ENCODE results near the gene ASNSD1. TPM values are rescaled to one million over a fixed set of nuclear protein-coding genes. Genes with fewer than 3 reads are reported as not detected.
"Not testable (repeated sequence)": the region's sequence is repeated elsewhere in the genome, so short reads cannot be mapped to it uniquely, and the experiment has no call there.

The ASNSD1 gene
- total RNA-seq, 4 donors from 2014 or later, result 42.6 to 66.6 (median 53.4) TPM

DNA sequence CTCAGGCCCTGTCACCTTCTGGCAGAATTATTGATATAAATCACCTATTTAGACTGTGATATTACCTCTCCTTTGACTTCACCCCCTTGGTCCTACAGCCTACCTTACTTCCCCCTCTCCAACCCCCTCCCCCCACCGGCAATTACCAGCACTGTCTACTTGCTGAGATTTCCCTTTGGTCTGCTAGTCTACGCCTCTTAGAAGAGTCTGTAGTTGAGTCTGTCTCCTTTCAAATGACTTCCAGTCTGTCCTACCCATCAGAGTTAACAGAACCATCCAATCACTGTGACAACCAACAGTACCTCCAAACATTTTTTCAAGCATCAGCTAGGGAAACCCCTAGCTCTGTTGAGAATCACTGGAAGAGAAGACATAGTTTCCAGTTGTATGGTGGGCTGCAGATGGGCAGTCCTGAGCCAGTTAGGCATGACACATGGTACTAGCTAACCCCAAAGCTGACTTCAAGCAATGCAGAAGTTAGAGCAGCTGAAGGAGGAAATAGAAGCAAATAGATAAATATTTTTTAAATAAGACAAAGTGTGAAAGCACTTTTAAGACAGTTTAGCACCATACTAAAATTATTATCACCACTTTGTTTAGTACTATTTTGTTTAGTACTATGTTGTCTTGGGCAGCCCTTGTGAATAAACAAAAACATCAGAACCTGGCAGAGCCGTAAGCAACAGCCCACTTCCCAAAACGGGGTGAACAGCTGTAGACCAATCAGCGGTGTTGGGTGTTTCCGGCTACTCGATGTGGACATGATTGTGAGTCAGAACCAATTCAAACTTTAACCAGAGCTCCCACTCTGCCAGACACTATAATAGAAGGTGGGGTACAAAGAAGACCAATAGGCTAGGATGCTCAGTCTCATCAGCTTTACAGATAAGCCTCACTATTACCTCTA is 2.7 kb upstream of the ASNSD1 start:
- H3K27me3 ChIP-seq, result no peaks in the 10 kb centered on the region
- H3K27ac ChIP-seq, result peak overlapping the region in 1 of 4 donors; percentile 21
- no peak overlapping the region for H3K4me3 ChIP-seq
- no peaks in the 10 kb centered on the region for H3K36me3 ChIP-seq
- H3K9me3 ChIP-seq, result no peaks in the 10 kb centered on the region
- H3K4me1 ChIP-seq, result peaks cover 0 to 20% (median 11%) of the 10 kb centered on the region in 4 donors
- no peak for DNase-seq (ENCODE audit: low spot score in 2 of 2)
- 66 to 73% methylated on average over 7 of the region's 7 CpGs for WGBS, 2 donors
- TF ChIP-seq EP300 (IDR thresholded peaks at IDR 0.05) (no peak), POLR2A (IDR thresholded peaks at IDR 0.05) (no peak)
- TF ChIP-seq, protein P1, sequence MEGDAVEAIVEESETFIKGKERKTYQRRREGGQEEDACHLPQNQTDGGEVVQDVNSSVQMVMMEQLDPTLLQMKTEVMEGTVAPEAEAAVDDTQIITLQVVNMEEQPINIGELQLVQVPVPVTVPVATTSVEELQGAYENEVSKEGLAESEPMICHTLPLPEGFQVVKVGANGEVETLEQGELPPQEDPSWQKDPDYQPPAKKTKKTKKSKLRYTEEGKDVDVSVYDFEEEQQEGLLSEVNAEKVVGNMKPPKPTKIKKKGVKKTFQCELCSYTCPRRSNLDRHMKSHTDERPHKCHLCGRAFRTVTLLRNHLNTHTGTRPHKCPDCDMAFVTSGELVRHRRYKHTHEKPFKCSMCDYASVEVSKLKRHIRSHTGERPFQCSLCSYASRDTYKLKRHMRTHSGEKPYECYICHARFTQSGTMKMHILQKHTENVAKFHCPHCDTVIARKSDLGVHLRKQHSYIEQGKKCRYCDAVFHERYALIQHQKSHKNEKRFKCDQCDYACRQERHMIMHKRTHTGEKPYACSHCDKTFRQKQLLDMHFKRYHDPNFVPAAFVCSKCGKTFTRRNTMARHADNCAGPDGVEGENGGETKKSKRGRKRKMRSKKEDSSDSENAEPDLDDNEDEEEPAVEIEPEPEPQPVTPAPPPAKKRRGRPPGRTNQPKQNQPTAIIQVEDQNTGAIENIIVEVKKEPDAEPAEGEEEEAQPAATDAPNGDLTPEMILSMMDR (IDR thresholded peaks at IDR 0.05), result no peak

DNA sequence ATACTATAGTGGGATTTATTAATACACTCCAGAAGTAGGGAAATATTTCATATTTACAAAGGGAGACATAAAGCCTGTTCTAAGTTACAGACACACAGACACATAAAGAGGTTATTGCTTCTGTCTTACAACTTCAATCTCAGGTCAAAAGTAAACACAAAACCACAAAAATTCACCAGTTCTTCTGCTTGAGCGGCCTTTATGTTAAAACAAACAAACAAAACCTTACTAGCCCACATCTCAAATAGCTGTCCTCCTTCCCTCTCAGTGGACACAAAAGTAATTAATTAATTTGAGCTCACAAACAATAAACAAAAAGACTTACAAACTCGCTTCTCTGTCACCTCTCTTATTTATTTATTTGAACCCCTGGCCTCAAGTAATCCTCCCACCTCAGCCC is 1.5 kb upstream of the ASNSD1 start:
- H3K27me3 ChIP-seq, result no peaks in the 10 kb centered on the region
- no peak overlapping the region for H3K4me3 ChIP-seq
- TF ChIP-seq, protein P1 (IDR thresholded peaks at IDR 0.05), result no peak
- no peak for TF ChIP-seq POLR2A (IDR thresholded peaks at IDR 0.05)
- no peak for TF ChIP-seq EP300 (IDR thresholded peaks at IDR 0.05)
- peaks cover 0 to 5% (median 0%) of the 10 kb centered on the region in 3 donors for H3K36me3 ChIP-seq
- DNase-seq (ENCODE audit: low spot score in 2 of 2), result no peak
- 59 to 61% methylated on average over 2 of the region's 2 CpGs for WGBS, 2 donors
- H3K4me1 ChIP-seq, result peaks cover 0 to 32% (median 14%) of the 10 kb centered on the region in 4 donors
- no peak overlapping the region for H3K27ac ChIP-seq
- no peaks in the 10 kb centered on the region for H3K9me3 ChIP-seq

DNA sequence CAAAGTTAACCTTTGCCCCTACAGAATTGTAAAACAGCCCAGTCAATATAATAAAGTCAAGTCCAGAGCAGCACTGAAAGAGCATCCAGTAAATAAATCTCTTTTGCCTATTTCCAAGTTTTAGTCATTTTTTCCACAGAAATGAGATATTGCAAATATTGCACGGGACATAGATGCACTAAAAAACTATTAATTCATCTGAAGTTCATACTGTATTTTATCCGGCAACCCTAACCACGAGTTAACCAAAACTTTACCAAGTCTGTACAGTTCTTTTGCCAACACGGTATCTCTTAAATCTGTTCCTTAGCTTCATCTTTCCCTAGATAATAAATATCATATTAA is 484 bp upstream of the ASNSD1 start:
- 10 to 13% methylated on average over 4 of the region's 4 CpGs for WGBS, 2 donors
- no peak for DNase-seq (ENCODE audit: low spot score in 2 of 2)
- Histone ChIP-seq H3K27me3 (no peaks in the 10 kb centered on the region), H3K27ac (peak overlapping the region in 2 of 4 donors; percentile 26 to 61), H3K4me1 (peaks cover 0 to 40% (median 15%) of the 10 kb centered on the region in 4 donors), H3K4me3 (peak overlapping the region in 1 of 4 donors; percentile 83), H3K36me3 (peaks cover 0 to 7% (median 0%) of the 10 kb centered on the region in 3 donors), H3K9me3 (no peaks in the 10 kb centered on the region)
- TF ChIP-seq, protein P1 (IDR thresholded peaks at IDR 0.05), result no peak
- TF ChIP-seq POLR2A (IDR thresholded peaks at IDR 0.05), result no peak
- TF ChIP-seq EP300 (IDR thresholded peaks at IDR 0.05), result no peak

DNA sequence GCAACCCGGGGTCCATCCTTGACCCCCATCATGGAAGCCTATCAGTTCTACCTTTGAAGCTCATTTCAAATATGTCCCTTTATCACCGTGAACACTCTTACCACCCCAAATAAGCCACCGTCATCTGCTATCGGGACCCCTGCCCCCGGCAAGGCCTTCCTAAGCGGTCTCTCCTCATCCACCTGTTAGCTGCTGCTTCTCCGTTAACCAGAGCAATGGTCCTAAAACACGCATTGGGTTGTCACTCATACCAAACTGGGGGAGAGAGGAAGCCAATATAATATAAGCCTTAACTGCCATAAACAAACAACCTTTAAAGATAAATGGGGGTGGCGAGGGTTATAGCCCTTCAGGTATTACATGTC is 680 bp downstream of the ASNSD1 start:
- H3K4me3 ChIP-seq, result peak overlapping the region; percentile 71 to 83 (median 82)
- H3K27ac ChIP-seq, result peak overlapping the region; percentile 84 to 95 (median 88)
- H3K36me3 ChIP-seq, result peaks cover 0 to 18% (median 0%) of the 10 kb centered on the region in 3 donors
- 6 to 8% methylated on average over 9 of the region's 9 CpGs for WGBS, 2 donors
- no peaks in the 10 kb centered on the region for H3K9me3 ChIP-seq
- no peak for DNase-seq (ENCODE audit: low spot score in 2 of 2)
- TF ChIP-seq, protein P1 (IDR thresholded peaks at IDR 0.05), result no peak
- no peak for TF ChIP-seq EP300 (IDR thresholded peaks at IDR 0.05)
- TF ChIP-seq POLR2A (IDR thresholded peaks at IDR 0.05), result no peak
- peaks cover 0 to 51% (median 15%) of the 10 kb centered on the region in 4 donors for H3K4me1 ChIP-seq
- no peaks in the 10 kb centered on the region for H3K27me3 ChIP-seq

DNA sequence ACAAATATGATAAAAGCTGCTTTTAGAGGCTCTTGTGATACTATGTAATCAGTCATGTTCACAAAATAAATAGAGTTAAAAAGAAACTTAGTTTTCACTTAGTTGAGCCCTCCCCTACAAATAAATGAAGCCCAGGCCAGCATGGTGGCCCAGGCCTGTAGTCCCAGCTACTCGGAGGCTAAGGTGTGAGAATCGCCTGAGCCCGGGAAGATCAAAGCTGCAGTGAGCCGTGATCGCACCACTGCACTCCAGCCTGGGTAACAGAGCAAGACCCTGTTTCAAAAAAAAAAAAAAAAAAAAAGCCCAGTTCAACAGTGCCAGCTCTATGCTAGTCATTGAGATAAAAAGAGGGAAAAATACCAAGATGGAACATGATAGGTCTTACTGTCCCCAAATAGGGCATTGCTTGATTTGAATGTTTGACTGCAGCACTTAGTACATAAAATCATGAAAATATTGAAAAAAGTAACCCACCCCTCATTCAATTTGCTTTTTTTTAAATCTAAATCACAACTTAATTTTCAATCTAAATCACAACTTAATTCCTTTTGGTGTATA is 1.5 kb downstream of the ASNSD1 start:
- no peaks in the 10 kb centered on the region for H3K27me3 ChIP-seq
- 71% methylated on average over 5 of the region's 5 CpGs for WGBS, 2 donors
- no peak for DNase-seq (ENCODE audit: low spot score in 2 of 2)
- peaks cover 0 to 51% (median 13%) of the 10 kb centered on the region in 4 donors for H3K4me1 ChIP-seq
- peaks cover 0 to 26% (median 0%) of the 10 kb centered on the region in 3 donors for H3K36me3 ChIP-seq
- H3K9me3 ChIP-seq, result no peaks in the 10 kb centered on the region
- TF ChIP-seq POLR2A (IDR thresholded peaks at IDR 0.05) (no peak), EP300 (IDR thresholded peaks at IDR 0.05) (no peak)
- TF ChIP-seq, protein P1 (IDR thresholded peaks at IDR 0.05), result no peak
- peak overlapping the region in 3 of 4 donors; percentile 71 to 83 (median 82) for H3K4me3 ChIP-seq
- H3K27ac ChIP-seq, result peak overlapping the region in 1 of 4 donors; percentile 95

DNA sequence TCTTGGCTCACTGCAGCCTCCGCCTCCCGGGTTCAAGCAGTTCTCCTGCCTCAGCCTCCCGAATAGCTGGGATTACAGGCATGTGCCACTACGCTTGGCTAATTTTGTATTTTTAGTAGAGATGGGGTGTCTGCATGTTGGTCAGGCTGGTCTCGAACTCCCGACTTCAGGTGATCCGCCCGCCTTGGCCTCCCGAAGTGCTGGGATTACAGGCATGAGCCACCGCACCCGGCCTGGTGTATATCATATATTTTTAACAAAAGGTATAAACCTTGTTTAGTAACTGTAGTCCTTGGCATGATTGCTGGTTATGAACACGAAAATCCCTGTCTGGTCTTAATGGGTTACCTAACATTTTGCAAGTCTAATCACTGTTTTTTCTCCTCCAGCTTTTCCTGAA is 2.1 kb downstream of the ASNSD1 start:
- not testable (repeated sequence) for H3K9me3 ChIP-seq; H3K4me3 ChIP-seq; DNase-seq (ENCODE audit: low spot score in 2 of 2); H3K27me3 ChIP-seq; H3K27ac ChIP-seq
- peaks cover 0 to 51% (median 13%) of the 10 kb centered on the region in 4 donors for H3K4me1 ChIP-seq
- H3K36me3 ChIP-seq, result peaks cover 0 to 32% (median 0%) of the 10 kb centered on the region in 3 donors
- WGBS, 2 donors, result 94 to 95% methylated on average over 12 of the region's 12 CpGs

All from tibial nerve (tissue), 4 donors.